Neutrophil (primary cell): Measurements from ENCODE around the gene FOXC2.
A peak's percentile ranks its signal among the peaks of the same experiment; 100 is the strongest.

Experiments
- H3K27ac ChIP-seq: fragments of 200-600 bp; sonication (generic); 2 replicates; pipeline ENCODE4 v1.5.1; 2016; ENCODE audit warnings: mild to moderate bottlenecking, moderate library complexity
- H3K27me3 ChIP-seq: fragments of 200-600 bp; sonication (generic); 2 replicates; pipeline ENCODE4 v1.6.0; 2016; ENCODE audit warnings: mild to moderate bottlenecking
- H3K36me3 ChIP-seq: fragments of 200-600 bp; sonication (generic); 2 replicates; pipeline ENCODE4 v1.5.1; 2017
- H3K4me1 ChIP-seq, 2 experiments: fragments of 200-600 bp in 1 of 2; sonication (generic) in 1 of 2; 1 replicate in 1 of 2; 2 replicates in 1 of 2; pipeline versions ENCODE4 v1.5.1 to v1.6.1; 2013 to 2016; ENCODE audit warnings: low read depth in 1 of 2, low read length in 1 of 2, mild to moderate bottlenecking in 1 of 2, moderate library complexity in 1 of 2; ENCODE audit not compliant: control insufficient read depth in 1 of 2, insufficient read depth in 1 of 2
- H3K4me3 ChIP-seq, 2 experiments: fragments of 200-600 bp in 1 of 2; sonication (generic) in 1 of 2; 1 replicate in 1 of 2; 2 replicates in 1 of 2; pipeline ENCODE4 v1.5.1; 2013 to 2016; ENCODE audit warnings: low read depth in 1 of 2, low read length in 1 of 2, mild to moderate bottlenecking in 1 of 2, moderate library complexity in 1 of 2
- H3K9me3 ChIP-seq: fragments of 200-600 bp; sonication (generic); 2 replicates; pipeline ENCODE4 v1.5.1; 2016
- CTCF ChIP-seq: fragments of 200-600 bp; sonication (generic); IDR thresholded peaks from 2 replicates; pipeline ENCODE4 v1.5.1; 2016; ENCODE audit warnings: antibody characterized with exemption

Gene FOXC2

DNA sequence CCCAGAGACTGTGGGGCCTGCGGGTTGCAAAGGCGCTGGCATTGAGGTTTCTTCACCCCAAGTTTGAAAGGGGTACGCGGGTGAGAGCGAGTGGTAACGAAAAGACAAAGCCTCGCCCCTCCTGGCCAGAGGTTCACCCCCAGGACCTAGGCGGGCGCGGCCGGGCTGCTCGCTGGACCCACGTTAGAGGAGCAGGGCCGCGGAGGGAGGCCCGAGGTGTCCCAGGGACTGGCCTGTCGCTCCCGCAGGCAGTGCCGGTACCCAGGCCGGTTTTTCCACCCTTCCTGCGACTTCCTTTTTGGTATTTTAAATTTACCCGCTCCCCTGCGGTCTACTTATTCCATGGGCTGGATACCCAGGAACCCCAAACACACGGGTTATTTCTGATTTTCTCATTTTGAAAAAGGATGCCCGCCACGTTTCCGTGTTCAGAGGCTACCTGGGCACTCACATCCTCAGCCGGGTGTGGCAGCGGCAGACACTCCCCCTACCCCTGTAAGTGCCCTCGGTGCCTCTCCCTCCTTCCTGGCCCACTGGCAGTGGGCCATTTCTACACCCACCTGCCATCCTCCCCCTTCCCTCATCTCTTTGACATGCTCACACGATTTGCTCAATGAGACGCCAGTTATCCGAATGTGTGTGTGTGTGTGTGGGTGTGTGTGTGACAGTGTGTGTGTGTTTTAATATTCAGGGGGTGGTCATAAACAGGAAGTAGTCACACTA lies 10.1 kb downstream of the FOXC2 start:
- H3K36me3 ChIP-seq: no peaks in the 10 kb centered on the region
- peaks cover 10 to 12% of the 10 kb centered on the region in 2 experiments for H3K4me1 ChIP-seq
- H3K4me3 ChIP-seq: peak overlapping the region; percentile 30 to 54
- H3K27ac ChIP-seq: no peak overlapping the region
- H3K27me3 ChIP-seq: peaks cover 100% of the 10 kb centered on the region
- TF ChIP-seq CTCF: no peak
- no peaks in the 10 kb centered on the region for H3K9me3 ChIP-seq

- H3K4me3 ChIP-seq: no peak overlapping the region
- peaks cover 100% of the 10 kb centered on the region for H3K27me3 ChIP-seq
- no peak overlapping the region for H3K27ac ChIP-seq
Observed at GRCh38 chr16:86577314-86577971, 10.8 kb downstream of the FOXC2 start.

DNA sequence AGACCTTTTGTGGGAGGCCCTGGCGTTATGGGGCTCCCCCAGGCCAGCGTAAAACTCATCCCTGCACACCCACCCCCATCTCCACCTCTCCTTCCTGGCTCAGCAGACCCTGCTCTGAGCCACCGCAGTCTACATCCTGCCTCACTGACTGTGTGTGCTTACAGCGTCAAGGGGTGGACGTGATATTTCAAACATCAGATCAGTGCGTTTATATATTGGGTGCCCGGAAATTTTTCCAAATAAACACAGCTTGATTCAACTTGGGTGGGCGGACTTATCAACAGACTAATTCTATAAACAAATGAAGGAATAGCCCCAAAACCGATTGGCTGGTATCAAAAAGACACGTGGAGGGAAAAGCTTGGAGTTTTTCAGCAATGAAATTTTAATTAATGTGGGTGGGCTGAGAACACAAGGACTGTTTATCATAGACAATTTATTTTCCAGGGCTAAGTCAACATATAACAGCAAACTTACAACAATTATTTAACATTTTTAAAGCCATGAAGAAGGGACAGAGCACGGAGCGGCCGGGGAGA lies 11.5 kb downstream of the FOXC2 start, which contains the start of gene FOXL1:
Gene FOXL1 (plus strand): TSS at position 489 of the 539 bp plus-strand sequence. CDS start 175 bp downstream, outside the sequence.
- TF ChIP-seq CTCF: no peak
- no peaks in the 10 kb centered on the region for H3K9me3 ChIP-seq
- H3K27me3 ChIP-seq: peaks cover 100% of the 10 kb centered on the region
- peaks cover 10 to 12% of the 10 kb centered on the region in 2 experiments for H3K4me1 ChIP-seq
- no peak within 1 kb of the TSS for H3K27ac ChIP-seq
- no peak within 1 kb of the TSS for H3K4me3 ChIP-seq
- no peaks in the 10 kb centered on the region for H3K36me3 ChIP-seq

More at GRCh38 chr16:86577314-86577971, 10.8 kb downstream of the FOXC2 start:
- H3K4me1 ChIP-seq: peaks cover 10 to 12% of the 10 kb centered on the region in 2 experiments
- no peak for TF ChIP-seq CTCF
- H3K36me3 ChIP-seq: no peaks in the 10 kb centered on the region
- H3K9me3 ChIP-seq: no peaks in the 10 kb centered on the region

- Histone ChIP-seq H3K27me3 (peaks cover 100% of the 10 kb centered on the region), H3K36me3 (no peaks in the 10 kb centered on the region), H3K9me3 (no peaks in the 10 kb centered on the region), H3K4me1 (peaks cover 10 to 12% of the 10 kb centered on the region in 2 experiments), H3K27ac (no peak overlapping the region), H3K4me3 (no peak overlapping the region)
- TF ChIP-seq CTCF: no peak
Observed at GRCh38 chr16:86578611-86579267, 12.1 kb downstream of the FOXC2 start.

DNA sequence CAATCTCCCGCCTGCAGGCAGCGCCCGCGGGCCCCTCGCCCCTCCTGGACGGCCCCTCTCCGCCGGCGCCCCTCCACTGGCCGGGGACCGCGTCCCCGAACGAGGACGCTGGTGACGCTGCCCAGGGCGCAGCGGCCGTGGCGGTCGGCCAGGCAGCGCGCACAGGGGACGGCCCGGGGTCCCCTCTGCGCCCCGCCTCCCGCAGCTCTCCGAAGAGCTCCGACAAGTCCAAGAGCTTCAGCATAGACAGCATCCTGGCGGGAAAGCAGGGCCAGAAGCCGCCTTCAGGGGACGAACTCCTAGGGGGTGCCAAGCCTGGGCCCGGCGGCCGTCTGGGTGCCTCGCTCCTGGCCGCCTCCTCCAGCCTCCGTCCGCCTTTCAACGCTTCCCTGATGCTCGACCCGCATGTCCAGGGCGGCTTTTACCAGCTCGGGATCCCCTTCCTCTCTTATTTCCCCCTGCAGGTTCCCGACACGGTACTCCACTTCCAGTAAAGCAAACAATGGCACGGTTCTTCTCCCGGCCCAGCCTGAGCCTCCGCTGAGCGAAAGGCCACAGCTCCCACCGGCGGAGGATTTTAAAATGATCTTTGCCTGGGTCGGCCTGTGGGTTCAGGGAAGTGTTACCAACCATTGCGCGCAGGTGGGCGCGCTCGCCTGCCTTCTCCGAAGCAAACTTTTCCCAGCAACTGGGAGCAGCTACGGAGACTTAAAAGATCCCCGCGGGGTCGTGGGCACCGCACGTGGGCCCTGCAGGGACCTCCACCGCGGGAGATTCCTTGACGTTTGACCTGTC lies 12.8 kb downstream of the FOXC2 start:
- no peak for TF ChIP-seq CTCF
- peaks cover 10 to 12% of the 10 kb centered on the region in 2 experiments for H3K4me1 ChIP-seq
- H3K27ac ChIP-seq: no peak overlapping the region
- H3K27me3 ChIP-seq: peaks cover 97% of the 10 kb centered on the region
- no peaks in the 10 kb centered on the region for H3K36me3 ChIP-seq
- H3K4me3 ChIP-seq: no peak overlapping the region
- H3K9me3 ChIP-seq: no peaks in the 10 kb centered on the region
